Measurements from ENCODE around the gene FLNA.

FLNA gene

DNA sequence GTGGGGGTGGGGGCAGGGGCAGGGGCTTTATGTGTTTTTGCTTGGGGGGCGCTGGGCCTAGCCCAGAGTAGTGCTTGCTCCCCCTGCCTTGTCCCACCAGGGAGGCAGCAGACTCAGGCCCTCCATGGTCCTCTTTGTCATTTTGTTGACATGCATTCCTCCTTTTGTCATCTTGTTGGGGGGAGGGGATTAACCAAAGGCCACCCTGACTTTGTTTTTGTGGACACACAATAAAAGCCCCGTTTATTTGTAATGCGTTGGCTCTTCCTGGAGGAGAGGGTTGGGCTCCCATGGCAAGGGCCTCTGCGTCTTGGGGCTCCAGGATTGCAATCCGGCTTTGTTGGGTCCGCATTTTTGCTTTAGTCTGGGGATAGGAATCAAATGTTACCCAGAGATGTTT, 6.8 kb upstream of the FLNA start:
- DNase-seq (ENCODE audit: low read depth), result no peak
- Histone ChIP-seq H3K9me3 (ENCODE audit: control insufficient read depth, low read length) (no peaks in the 10 kb centered on the region), H3K9ac (ENCODE audit: low read length) (no peak overlapping the region), H3K27me3 (replicated peaks; ENCODE audit: control insufficient read depth, insufficient read depth, low read length) (no peaks in the 10 kb centered on the region), H3K4me1 (ENCODE audit: control insufficient read depth, insufficient read depth, low read length) (peaks cover 10% of the 10 kb centered on the region), H3K4me3 (ENCODE audit: low read length) (no peak overlapping the region), H3K36me3 (ENCODE audit: control insufficient read depth, insufficient read depth, low read length, severe bottlenecking) (peaks cover 2% of the 10 kb centered on the region)

DNA sequence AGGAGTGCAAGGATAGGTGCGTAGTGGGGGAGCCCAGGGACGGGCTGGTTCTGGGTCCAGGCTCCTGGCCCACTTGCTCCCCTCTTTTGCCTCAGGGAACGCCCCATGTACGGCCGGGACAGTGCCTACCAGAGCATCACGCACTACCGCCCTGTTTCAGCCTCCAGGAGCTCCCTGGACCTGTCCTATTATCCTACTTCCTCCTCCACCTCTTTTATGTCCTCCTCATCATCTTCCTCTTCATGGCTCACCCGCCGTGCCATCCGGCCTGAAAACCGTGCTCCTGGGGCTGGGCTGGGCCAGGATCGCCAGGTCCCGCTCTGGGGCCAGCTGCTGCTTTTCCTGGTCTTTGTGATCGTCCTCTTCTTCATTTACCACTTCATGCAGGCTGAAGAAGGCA, 6.4 kb upstream of the FLNA start:
- peak overlapping the region; percentile 94 for H3K9ac ChIP-seq (ENCODE audit: low read length)
- peak overlapping the region; percentile 86 for H3K4me3 ChIP-seq (ENCODE audit: low read length)
- no peaks in the 10 kb centered on the region for H3K9me3 ChIP-seq (ENCODE audit: control insufficient read depth, low read length)
- H3K27me3 ChIP-seq (replicated peaks; ENCODE audit: control insufficient read depth, insufficient read depth, low read length), result no peaks in the 10 kb centered on the region
- peaks cover 2% of the 10 kb centered on the region for H3K36me3 ChIP-seq (ENCODE audit: control insufficient read depth, insufficient read depth, low read length, severe bottlenecking)
- peaks cover 10% of the 10 kb centered on the region for H3K4me1 ChIP-seq (ENCODE audit: control insufficient read depth, insufficient read depth, low read length)
- no peak for DNase-seq (ENCODE audit: low read depth)

DNA sequence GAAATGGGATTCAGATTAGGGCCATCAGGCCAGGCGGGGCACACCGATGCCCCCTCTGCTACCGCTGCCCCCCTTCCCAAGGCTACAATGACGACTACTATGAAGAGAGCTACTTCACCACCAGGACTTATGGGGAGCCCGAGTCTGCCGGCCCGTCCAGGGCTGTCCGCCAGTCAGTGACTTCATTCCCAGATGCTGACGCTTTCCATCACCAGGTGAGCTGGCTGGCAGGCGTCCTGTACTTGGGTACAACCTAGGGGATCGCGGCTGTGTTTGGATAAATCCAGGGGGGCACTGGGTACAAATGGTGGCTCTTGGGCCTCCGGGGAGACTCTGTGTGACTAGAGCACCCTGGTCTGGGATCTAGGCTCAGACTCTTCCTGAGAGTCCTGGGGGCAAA, 5.7 kb upstream of the FLNA start:
- Histone ChIP-seq H3K4me1 (ENCODE audit: control insufficient read depth, insufficient read depth, low read length) (peaks cover 10% of the 10 kb centered on the region), H3K9me3 (ENCODE audit: control insufficient read depth, low read length) (no peaks in the 10 kb centered on the region), H3K9ac (ENCODE audit: low read length) (peak overlapping the region; percentile 94), H3K36me3 (ENCODE audit: control insufficient read depth, insufficient read depth, low read length, severe bottlenecking) (peaks cover 2% of the 10 kb centered on the region), H3K27me3 (replicated peaks; ENCODE audit: control insufficient read depth, insufficient read depth, low read length) (no peaks in the 10 kb centered on the region), H3K4me3 (ENCODE audit: low read length) (peak overlapping the region; percentile 86)
- peak; percentile 36 for DNase-seq (ENCODE audit: low read depth)

GRCh38 chrX:154379569-154379951, 5.1 kb upstream of the FLNA start:
- DNase-seq (ENCODE audit: low read depth), result no peak
- H3K4me1 ChIP-seq (ENCODE audit: control insufficient read depth, insufficient read depth, low read length), result peaks cover 10% of the 10 kb centered on the region

DNA sequence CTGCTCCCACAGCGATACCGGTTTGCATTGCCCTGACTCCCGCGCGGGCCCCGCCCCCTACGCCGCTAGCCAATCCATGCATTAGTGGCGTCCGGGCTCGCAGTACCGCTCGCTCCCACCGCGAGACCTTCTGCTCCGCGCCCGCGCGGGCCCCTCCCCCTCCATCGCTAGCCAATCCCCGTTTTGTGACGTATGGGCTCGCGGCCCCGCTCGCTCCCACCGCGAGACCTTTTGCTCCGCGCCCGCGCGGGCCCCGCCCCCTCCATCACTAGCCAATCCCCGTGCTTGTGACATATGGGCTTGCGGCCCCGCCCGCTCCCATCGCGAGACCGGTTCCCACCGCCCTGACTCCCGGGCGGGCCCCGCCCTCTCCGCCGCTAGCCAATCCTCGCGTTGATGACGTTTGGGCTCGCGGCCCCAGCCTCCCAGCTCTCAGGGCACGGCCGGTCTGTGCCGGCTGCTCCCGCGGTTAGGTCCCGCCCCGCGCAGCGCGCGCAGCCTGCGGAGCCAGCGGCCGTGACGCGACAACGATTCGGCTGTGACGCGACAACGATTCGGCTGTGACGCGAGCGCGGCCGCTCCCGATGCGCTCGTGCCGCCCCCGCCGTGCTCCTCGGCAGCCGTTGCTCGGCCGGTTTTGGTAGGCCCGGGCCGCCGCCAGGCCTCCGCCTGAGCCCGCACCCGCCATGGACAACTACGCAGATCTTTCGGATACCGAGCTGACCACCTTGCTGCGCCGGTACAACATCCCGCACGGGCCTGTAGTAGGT, 4.5 kb upstream of the FLNA start, which contains the start of gene EMD:
EMD (plus strand) TSS at position 497 of the 770 bp plus-strand sequence; CDS start at position 687, 190 bp downstream.
- H3K9ac ChIP-seq (ENCODE audit: low read length), result peak within 1 kb of the TSS; percentile 94
- peak; percentile 96 for DNase-seq (ENCODE audit: low read depth)
- H3K9me3 ChIP-seq (ENCODE audit: control insufficient read depth, low read length), result no peaks in the 10 kb centered on the region
- peaks cover 12% of the 10 kb centered on the region for H3K4me1 ChIP-seq (ENCODE audit: control insufficient read depth, insufficient read depth, low read length)
- no peaks in the 10 kb centered on the region for H3K27me3 ChIP-seq (replicated peaks; ENCODE audit: control insufficient read depth, insufficient read depth, low read length)
- H3K36me3 ChIP-seq (ENCODE audit: control insufficient read depth, insufficient read depth, low read length, severe bottlenecking), result peaks cover 2% of the 10 kb centered on the region
- peak within 1 kb of the TSS; percentile 86 for H3K4me3 ChIP-seq (ENCODE audit: low read length)

More at GRCh38 chrX:154379569-154379951, 5.1 kb upstream of the FLNA start:
- no peaks in the 10 kb centered on the region for H3K9me3 ChIP-seq (ENCODE audit: control insufficient read depth, low read length)
- no peaks in the 10 kb centered on the region for H3K27me3 ChIP-seq (replicated peaks; ENCODE audit: control insufficient read depth, insufficient read depth, low read length)
- peak overlapping the region; percentile 86 for H3K4me3 ChIP-seq (ENCODE audit: low read length)
- H3K9ac ChIP-seq (ENCODE audit: low read length), result peak overlapping the region; percentile 94
- H3K36me3 ChIP-seq (ENCODE audit: control insufficient read depth, insufficient read depth, low read length, severe bottlenecking), result peaks cover 2% of the 10 kb centered on the region

DNA sequence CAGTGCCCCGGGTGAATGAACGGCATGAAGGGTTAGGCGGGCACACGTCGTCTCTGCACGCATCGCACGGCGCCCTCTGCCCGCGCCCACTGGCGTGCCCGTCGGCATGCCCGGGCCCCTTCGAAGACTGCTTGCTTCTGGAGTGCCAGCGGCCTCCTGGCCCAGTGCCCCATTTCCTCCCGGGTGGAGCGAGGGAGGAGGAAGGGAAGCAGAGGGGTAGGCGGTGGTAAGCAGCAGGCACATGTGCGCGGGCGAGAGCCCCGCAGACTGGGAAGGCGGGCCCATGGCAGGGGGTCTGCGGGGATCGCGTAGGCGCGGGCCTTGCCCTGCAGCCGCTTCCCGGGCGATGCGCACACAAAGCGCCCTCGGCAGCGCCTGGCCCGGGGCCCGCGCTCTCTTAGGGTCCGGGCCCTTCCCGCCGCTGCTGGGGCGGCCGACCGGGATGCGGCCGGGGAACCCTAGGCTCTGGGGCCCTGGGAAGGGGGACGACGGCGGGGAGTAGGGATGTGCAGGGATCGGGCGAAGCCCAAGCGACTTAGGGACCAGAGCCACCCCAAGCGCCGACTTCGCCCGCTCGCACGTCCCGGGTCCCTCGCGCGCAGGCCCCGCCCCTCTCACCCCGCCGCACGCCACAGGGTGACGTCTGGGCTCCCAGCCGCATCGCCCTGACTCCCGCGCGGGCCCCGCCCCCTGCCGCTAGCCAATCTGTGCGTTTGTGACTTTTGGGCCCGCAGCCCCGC, 3.8 kb upstream of the FLNA start:
- Histone ChIP-seq H3K9ac (ENCODE audit: low read length) (peak overlapping the region; percentile 83), H3K4me1 (ENCODE audit: control insufficient read depth, insufficient read depth, low read length) (peaks cover 17% of the 10 kb centered on the region), H3K36me3 (ENCODE audit: control insufficient read depth, insufficient read depth, low read length, severe bottlenecking) (peaks cover 2% of the 10 kb centered on the region), H3K4me3 (ENCODE audit: low read length) (peak overlapping the region; percentile 74), H3K27me3 (replicated peaks; ENCODE audit: control insufficient read depth, insufficient read depth, low read length) (no peaks in the 10 kb centered on the region), H3K9me3 (ENCODE audit: control insufficient read depth, low read length) (no peaks in the 10 kb centered on the region)
- DNase-seq (ENCODE audit: low read depth), result peak; percentile 64

DNA sequence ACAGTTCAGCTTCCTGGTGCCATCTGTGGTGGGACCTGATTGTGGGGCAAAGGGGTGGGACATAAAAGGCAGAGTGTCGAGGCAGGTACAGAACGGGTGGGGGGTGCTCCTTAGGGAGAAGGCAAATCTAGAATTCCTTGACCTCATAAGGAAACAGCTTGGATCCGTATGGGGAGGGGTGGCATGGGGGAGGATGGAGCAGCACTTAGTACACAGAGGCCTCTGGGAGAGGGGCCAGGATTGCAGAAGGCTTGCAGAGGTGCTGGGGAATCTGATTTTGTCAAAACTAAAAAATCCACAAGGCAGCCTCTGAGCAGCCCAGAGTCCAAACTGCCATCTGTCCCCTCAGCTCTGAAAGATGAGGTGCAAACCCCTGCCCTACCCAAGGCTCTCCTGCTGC, 2.3 kb upstream of the FLNA start:
- H3K36me3 ChIP-seq (ENCODE audit: control insufficient read depth, insufficient read depth, low read length, severe bottlenecking), result peaks cover 2% of the 10 kb centered on the region
- DNase-seq (ENCODE audit: low read depth), result no peak
- no peak overlapping the region for H3K4me3 ChIP-seq (ENCODE audit: low read length)
- no peaks in the 10 kb centered on the region for H3K27me3 ChIP-seq (replicated peaks; ENCODE audit: control insufficient read depth, insufficient read depth, low read length)
- H3K9me3 ChIP-seq (ENCODE audit: control insufficient read depth, low read length), result no peaks in the 10 kb centered on the region
- H3K9ac ChIP-seq (ENCODE audit: low read length), result peak overlapping the region; percentile 29
- H3K4me1 ChIP-seq (ENCODE audit: control insufficient read depth, insufficient read depth, low read length), result peaks cover 17% of the 10 kb centered on the region

- Histone ChIP-seq H3K4me3 (ENCODE audit: low read length) (no peak overlapping the region), H3K36me3 (ENCODE audit: control insufficient read depth, insufficient read depth, low read length, severe bottlenecking) (no peaks in the 10 kb centered on the region)
Measured at GRCh38 chrX:154375156-154375504, 696 bp upstream of the FLNA start.

GRCh38 chrX:154373340-154374306, 811 bp downstream of the FLNA start:
- DNase-seq (ENCODE audit: low read depth), result peak; percentile 84
- Histone ChIP-seq H3K4me3 (ENCODE audit: low read length) (peak overlapping the region; percentile 73), H3K9me3 (ENCODE audit: control insufficient read depth, low read length) (no peaks in the 10 kb centered on the region), H3K9ac (ENCODE audit: low read length) (peak overlapping the region; percentile 71), H3K36me3 (ENCODE audit: control insufficient read depth, insufficient read depth, low read length, severe bottlenecking) (no peaks in the 10 kb centered on the region), H3K27me3 (replicated peaks; ENCODE audit: control insufficient read depth, insufficient read depth, low read length) (no peaks in the 10 kb centered on the region), H3K4me1 (ENCODE audit: control insufficient read depth, insufficient read depth, low read length) (peaks cover 13% of the 10 kb centered on the region)

More at GRCh38 chrX:154375156-154375504, 696 bp upstream of the FLNA start:
- no peaks in the 10 kb centered on the region for H3K27me3 ChIP-seq (replicated peaks; ENCODE audit: control insufficient read depth, insufficient read depth, low read length)
- no peak for DNase-seq (ENCODE audit: low read depth)
- H3K9me3 ChIP-seq (ENCODE audit: control insufficient read depth, low read length), result no peaks in the 10 kb centered on the region
- H3K4me1 ChIP-seq (ENCODE audit: control insufficient read depth, insufficient read depth, low read length), result peaks cover 13% of the 10 kb centered on the region
- H3K9ac ChIP-seq (ENCODE audit: low read length), result peak overlapping the region; percentile 46

DNA sequence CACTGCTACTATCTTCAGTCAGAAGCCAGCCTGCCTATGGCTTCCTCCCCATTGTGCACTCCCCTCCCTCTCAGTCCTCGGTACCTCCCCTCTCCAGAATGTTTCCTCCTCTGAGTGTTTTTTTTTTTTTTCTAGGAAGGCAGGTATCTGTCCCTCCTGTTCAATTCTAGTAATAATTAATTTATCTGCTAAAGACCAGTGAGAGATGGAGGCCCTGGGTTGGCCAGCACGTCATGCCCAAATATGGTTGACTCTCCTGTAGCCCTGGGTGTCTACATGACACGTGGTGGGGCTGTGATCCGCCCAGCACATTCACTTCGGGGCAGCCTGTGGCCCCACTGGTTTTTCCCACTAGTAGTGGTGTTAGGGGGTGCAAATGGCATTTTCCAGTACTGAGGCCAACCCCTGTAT, 1.8 kb downstream of the FLNA start:
- Histone ChIP-seq H3K4me1 (ENCODE audit: control insufficient read depth, insufficient read depth, low read length) (peaks cover 10% of the 10 kb centered on the region), H3K9ac (ENCODE audit: low read length) (peak overlapping the region; percentile 79), H3K9me3 (ENCODE audit: control insufficient read depth, low read length) (no peaks in the 10 kb centered on the region), H3K4me3 (ENCODE audit: low read length) (no peak overlapping the region), H3K27me3 (replicated peaks; ENCODE audit: control insufficient read depth, insufficient read depth, low read length) (no peaks in the 10 kb centered on the region), H3K36me3 (ENCODE audit: control insufficient read depth, insufficient read depth, low read length, severe bottlenecking) (peaks cover under 1% of the 10 kb centered on the region)
- peak; percentile 41 for DNase-seq (ENCODE audit: low read depth)
